GM23338 (cell line): ENCODE results near the gene TSHZ2. TPM values are rescaled to one million over a fixed set of nuclear protein-coding genes. Genes with fewer than 3 reads are reported as not detected.

Experiments used
- ATAC-seq: fragments of 200-7000 bp; cut with Tn5 transposase; 3 replicates; pipeline ENCODE4 v1.9.1; 2020
- DNase-seq: peaks from one replicate; pipeline ENCODE4 v3.0.0-alpha.2; 2015; ENCODE audit warnings: low spot score
- H2AFZ ChIP-seq: fragments of 200-600 bp; sonication (generic); 2 replicates; pipeline ENCODE4 v1.8.0; 2016; ENCODE audit warnings: antibody characterized with exemption, mild to moderate bottlenecking, moderate library complexity
- H3F3A ChIP-seq: fragments of 200-600 bp; sonication (generic); replicated peaks from 2 replicates; pipeline ENCODE4 v1.8.0; 2017; ENCODE audit warnings: antibody characterized with exemption, mixed run types, low read depth
- H3K27ac ChIP-seq: fragments of 200-600 bp; sonication (generic); 2 replicates; pipeline ENCODE4 v1.6.1; 2016; ENCODE audit warnings: low read depth
- H3K27me3 ChIP-seq: fragments of 200-600 bp; sonication (generic); 2 replicates; pipeline ENCODE4 v1.8.0; 2016; ENCODE audit warnings: mild to moderate bottlenecking, mixed run types, moderate library complexity; ENCODE audit not compliant: insufficient read depth
- H3K36me3 ChIP-seq: fragments of 200-600 bp; sonication (generic); 2 replicates; pipeline ENCODE4 v1.8.0; 2016; ENCODE audit warnings: mild to moderate bottlenecking; ENCODE audit not compliant: insufficient read depth
- H3K4me1 ChIP-seq: fragments of 200-600 bp; sonication (generic); 2 replicates; pipeline ENCODE4 v1.8.0; 2016; ENCODE audit warnings: mild to moderate bottlenecking, moderate library complexity; ENCODE audit not compliant: insufficient read depth
- H3K4me2 ChIP-seq: fragments of 200-600 bp; sonication (generic); 2 replicates; pipeline ENCODE4 v1.7.1; 2017; ENCODE audit warnings: mixed run types
- H3K4me3 ChIP-seq: fragments of 200-600 bp; sonication (generic); 2 replicates; pipeline ENCODE4 v1.6.1; 2016; ENCODE audit warnings: mixed run types
- H3K79me2 ChIP-seq: fragments of 200-600 bp; sonication (generic); replicated peaks from 2 replicates; pipeline ENCODE4 v1.8.0; 2017; ENCODE audit warnings: mild to moderate bottlenecking; ENCODE audit not compliant: insufficient read depth
- H3K9me2 ChIP-seq: fragments of 200-600 bp; sonication (generic); 2 replicates; pipeline ENCODE4 v1.8.0; 2017; ENCODE audit not compliant: insufficient read depth
- H4K20me1 ChIP-seq: fragments of 200-600 bp; sonication (generic); replicated peaks from 2 replicates; pipeline ENCODE4 v1.8.0; 2017; ENCODE audit warnings: mild to moderate bottlenecking; ENCODE audit not compliant: insufficient read depth
- H3K27ac Mint-ChIP-seq: 2 replicates; pipeline ENCODE4 v1.8.0; 2020; ENCODE audit warnings: inconsistent platforms, mild to moderate bottlenecking, moderate library complexity, mixed read lengths
- H3K27me3 Mint-ChIP-seq: 3 replicates; pipeline ENCODE4 v1.8.0; 2022; ENCODE audit warnings: low read depth, mild to moderate bottlenecking, moderate library complexity, mixed read lengths, inconsistent platforms; ENCODE audit not compliant: insufficient read depth, poor library complexity
- H3K36me3 Mint-ChIP-seq: 3 replicates; pipeline ENCODE4 v1.8.0; 2021; ENCODE audit warnings: low read depth, mild to moderate bottlenecking, inconsistent platforms, moderate library complexity, mixed read lengths
- H3K4me1 Mint-ChIP-seq: 3 replicates; pipeline ENCODE4 v1.8.0; 2020; ENCODE audit warnings: mild to moderate bottlenecking, inconsistent platforms, mixed read lengths
- H3K4me3 Mint-ChIP-seq: 3 replicates; pipeline ENCODE4 v1.8.0; 2021; ENCODE audit warnings: moderate library complexity, mild to moderate bottlenecking, inconsistent platforms, mixed read lengths
- H3K9me3 Mint-ChIP-seq: 3 replicates; pipeline ENCODE4 v1.8.0; 2020; ENCODE audit warnings: moderate library complexity, mild to moderate bottlenecking, inconsistent platforms, mixed read lengths
- CREB1 ChIP-seq: fragments of 250-450 bp; sonication (Bioruptor Pico); IDR thresholded peaks from 2 replicates; pipeline ENCODE4 v1.5.0; 2020; ENCODE audit warnings: low read depth, mild to moderate bottlenecking, moderate library complexity
- EZH2 ChIP-seq: fragments of 200-600 bp; sonication (generic); IDR thresholded peaks from one replicate; pipeline ENCODE4 v1.8.0; 2017; ENCODE audit warnings: antibody characterized with exemption, mild to moderate bottlenecking, low read depth; ENCODE audit not compliant: unreplicated experiment
- EZH2phosphoT487 ChIP-seq: fragments of 200-600 bp; sonication (generic); IDR thresholded peaks from one replicate; pipeline ENCODE4 v1.8.1; 2018; ENCODE audit warnings: antibody characterized with exemption; ENCODE audit not compliant: unreplicated experiment
- NANOG ChIP-seq: IDR thresholded peaks from 2 replicates; pipeline ENCODE4 v1.6.1; 2016; ENCODE audit warnings: antibody characterized with exemption, borderline replicate concordance
- POLR2AphosphoS5 ChIP-seq: IDR thresholded peaks from 2 replicates; pipeline ENCODE4 v1.6.1; 2016; ENCODE audit warnings: antibody characterized with exemption, low read depth
- STAT1 ChIP-seq: IDR thresholded peaks from one replicate; pipeline ENCODE4 v1.6.1; 2016; ENCODE audit warnings: antibody characterized with exemption; ENCODE audit not compliant: unreplicated experiment
- ZNF114 ChIP-seq: fragments of 250-450 bp; sonication (Bioruptor Pico); IDR thresholded peaks from 2 replicates; pipeline ENCODE4 v1.5.0; 2020; ENCODE audit warnings: mild to moderate bottlenecking, moderate library complexity
- ZNF331 ChIP-seq: fragments of 250-450 bp; sonication (Bioruptor Pico); IDR thresholded peaks from 2 replicates; pipeline ENCODE4 v1.5.0; 2020; ENCODE audit warnings: low read depth, mild to moderate bottlenecking, moderate library complexity
- polyA plus RNA-seq: library from polyadenylated mRNA; unstranded; fragments of >200 nt; fragmentation: Nextera tagmentation; extraction: Ambion mirVana; gene quantifications from 2 replicates; pipeline ENCODE4 v1.2.1, GENCODE V29; 2016
- total RNA-seq: library from RNA; depleted of rRNA; stranded (reverse); fragments of >200 nt; shearing (Covaris generic); gene quantifications from 2 replicates; pipeline ENCODE4 v1.2.3, GENCODE V29; 2014
- TF ChIP-seq, protein P1 (sequence below): IDR thresholded peaks from 2 replicates; pipeline ENCODE4 v1.6.1; 2016; ENCODE audit warnings: antibody characterized with exemption
- TF ChIP-seq, protein P2 (sequence below), 2 experiments: fragments of 200-600 bp in 1 of 2; sonication (generic) in 1 of 2; conservative IDR thresholded peaks; 2 replicates each; pipeline versions ENCODE4 v1.5.1 to v1.6.1; 2016 to 2017; ENCODE audit warnings: antibody characterized with exemption in 2 of 2, low read depth in 2 of 2, mild to moderate bottlenecking in 2 of 2, moderate library complexity in 1 of 2
- TF ChIP-seq, protein P3 (sequence below): fragments of 250-450 bp; sonication (Bioruptor Pico); IDR thresholded peaks from 2 replicates; pipeline ENCODE4 v1.5.0; 2020; ENCODE audit warnings: mild to moderate bottlenecking, moderate library complexity
- TF ChIP-seq, protein P4 (sequence below): IDR thresholded peaks from one replicate; pipeline ENCODE4 v1.6.1; 2018; ENCODE audit warnings: antibody characterized with exemption; ENCODE audit not compliant: unreplicated experiment

The TSHZ2 gene
- total and polyA plus RNA-seq, 2 experiments from 2014 or later: 0.49 to 1.3 TPM

DNA sequence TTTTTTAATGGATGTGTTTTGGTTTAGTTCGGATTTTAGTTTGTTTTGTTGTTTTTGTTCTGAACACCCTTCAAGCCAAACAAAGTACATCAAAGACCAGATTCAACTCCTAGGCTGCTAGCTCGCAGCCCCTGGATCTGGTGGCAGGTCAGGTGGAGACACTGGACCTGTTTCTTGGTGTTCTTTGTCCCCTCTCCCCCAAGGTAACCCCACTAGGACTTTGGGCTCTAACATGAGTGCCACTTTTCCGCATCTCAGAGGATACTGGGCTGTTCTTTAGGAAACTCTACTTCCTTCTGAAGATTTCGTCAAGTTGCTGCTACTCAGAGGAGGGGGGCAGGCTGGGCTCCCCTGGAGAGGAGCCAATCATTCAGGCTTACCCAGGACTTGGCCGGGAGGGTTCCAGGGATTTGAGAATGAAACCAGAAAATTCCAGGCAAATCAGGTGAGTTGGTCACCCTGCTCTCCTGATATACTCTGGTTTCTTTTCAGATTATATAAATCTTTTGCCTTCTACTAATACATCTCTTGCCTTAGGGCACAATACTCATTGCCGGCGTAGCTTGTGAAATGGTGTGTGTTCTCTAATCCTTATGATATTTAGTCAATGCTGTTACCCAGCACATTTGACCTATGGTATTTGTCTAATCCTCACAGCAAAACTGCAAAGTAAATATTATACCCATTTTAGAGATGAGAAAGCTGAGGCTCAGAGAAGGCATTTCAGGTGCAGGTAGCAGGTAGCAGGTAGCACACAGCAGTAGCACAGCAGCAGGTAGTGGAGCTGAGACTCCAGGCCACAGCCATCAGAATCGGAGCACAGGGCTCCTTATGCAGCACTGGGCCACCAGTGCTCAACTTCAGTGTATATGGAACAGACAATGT, 291.6 kb downstream of the TSHZ2 start:
- Histone ChIP-seq H3K27ac (no peak overlapping the region), H3K4me1 (no peaks in the 10 kb centered on the region), H3F3A (no peaks in the 10 kb centered on the region), H3K27me3 (no peaks in the 10 kb centered on the region), H3K4me3 (no peak overlapping the region), H3K4me2 (no peak overlapping the region), H3K36me3 (no peaks in the 10 kb centered on the region), H4K20me1 (no peaks in the 10 kb centered on the region), H3K79me2 (no peaks in the 10 kb centered on the region), H2AFZ (no peak overlapping the region), H3K9me2 (no peaks in the 10 kb centered on the region)
- TF ChIP-seq NANOG (no peak), EZH2 (no peak), ZNF331 (CRISPR knock-in tag) (no peak), STAT1 (no peak), ZNF114 (no peak), EZH2phosphoT487 (no peak), CREB1 (CRISPR knock-in tag) (no peak), POLR2AphosphoS5 (no peak)
- TF ChIP-seq, protein P1, sequence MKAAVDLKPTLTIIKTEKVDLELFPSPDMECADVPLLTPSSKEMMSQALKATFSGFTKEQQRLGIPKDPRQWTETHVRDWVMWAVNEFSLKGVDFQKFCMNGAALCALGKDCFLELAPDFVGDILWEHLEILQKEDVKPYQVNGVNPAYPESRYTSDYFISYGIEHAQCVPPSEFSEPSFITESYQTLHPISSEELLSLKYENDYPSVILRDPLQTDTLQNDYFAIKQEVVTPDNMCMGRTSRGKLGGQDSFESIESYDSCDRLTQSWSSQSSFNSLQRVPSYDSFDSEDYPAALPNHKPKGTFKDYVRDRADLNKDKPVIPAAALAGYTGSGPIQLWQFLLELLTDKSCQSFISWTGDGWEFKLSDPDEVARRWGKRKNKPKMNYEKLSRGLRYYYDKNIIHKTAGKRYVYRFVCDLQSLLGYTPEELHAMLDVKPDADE: no peak
- TF ChIP-seq, protein P2, sequence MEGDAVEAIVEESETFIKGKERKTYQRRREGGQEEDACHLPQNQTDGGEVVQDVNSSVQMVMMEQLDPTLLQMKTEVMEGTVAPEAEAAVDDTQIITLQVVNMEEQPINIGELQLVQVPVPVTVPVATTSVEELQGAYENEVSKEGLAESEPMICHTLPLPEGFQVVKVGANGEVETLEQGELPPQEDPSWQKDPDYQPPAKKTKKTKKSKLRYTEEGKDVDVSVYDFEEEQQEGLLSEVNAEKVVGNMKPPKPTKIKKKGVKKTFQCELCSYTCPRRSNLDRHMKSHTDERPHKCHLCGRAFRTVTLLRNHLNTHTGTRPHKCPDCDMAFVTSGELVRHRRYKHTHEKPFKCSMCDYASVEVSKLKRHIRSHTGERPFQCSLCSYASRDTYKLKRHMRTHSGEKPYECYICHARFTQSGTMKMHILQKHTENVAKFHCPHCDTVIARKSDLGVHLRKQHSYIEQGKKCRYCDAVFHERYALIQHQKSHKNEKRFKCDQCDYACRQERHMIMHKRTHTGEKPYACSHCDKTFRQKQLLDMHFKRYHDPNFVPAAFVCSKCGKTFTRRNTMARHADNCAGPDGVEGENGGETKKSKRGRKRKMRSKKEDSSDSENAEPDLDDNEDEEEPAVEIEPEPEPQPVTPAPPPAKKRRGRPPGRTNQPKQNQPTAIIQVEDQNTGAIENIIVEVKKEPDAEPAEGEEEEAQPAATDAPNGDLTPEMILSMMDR (conservative IDR thresholded peaks at IDR 0.05; ENCODE audit: low read depth in 2 of 2): no peak
- TF ChIP-seq, protein P3, sequence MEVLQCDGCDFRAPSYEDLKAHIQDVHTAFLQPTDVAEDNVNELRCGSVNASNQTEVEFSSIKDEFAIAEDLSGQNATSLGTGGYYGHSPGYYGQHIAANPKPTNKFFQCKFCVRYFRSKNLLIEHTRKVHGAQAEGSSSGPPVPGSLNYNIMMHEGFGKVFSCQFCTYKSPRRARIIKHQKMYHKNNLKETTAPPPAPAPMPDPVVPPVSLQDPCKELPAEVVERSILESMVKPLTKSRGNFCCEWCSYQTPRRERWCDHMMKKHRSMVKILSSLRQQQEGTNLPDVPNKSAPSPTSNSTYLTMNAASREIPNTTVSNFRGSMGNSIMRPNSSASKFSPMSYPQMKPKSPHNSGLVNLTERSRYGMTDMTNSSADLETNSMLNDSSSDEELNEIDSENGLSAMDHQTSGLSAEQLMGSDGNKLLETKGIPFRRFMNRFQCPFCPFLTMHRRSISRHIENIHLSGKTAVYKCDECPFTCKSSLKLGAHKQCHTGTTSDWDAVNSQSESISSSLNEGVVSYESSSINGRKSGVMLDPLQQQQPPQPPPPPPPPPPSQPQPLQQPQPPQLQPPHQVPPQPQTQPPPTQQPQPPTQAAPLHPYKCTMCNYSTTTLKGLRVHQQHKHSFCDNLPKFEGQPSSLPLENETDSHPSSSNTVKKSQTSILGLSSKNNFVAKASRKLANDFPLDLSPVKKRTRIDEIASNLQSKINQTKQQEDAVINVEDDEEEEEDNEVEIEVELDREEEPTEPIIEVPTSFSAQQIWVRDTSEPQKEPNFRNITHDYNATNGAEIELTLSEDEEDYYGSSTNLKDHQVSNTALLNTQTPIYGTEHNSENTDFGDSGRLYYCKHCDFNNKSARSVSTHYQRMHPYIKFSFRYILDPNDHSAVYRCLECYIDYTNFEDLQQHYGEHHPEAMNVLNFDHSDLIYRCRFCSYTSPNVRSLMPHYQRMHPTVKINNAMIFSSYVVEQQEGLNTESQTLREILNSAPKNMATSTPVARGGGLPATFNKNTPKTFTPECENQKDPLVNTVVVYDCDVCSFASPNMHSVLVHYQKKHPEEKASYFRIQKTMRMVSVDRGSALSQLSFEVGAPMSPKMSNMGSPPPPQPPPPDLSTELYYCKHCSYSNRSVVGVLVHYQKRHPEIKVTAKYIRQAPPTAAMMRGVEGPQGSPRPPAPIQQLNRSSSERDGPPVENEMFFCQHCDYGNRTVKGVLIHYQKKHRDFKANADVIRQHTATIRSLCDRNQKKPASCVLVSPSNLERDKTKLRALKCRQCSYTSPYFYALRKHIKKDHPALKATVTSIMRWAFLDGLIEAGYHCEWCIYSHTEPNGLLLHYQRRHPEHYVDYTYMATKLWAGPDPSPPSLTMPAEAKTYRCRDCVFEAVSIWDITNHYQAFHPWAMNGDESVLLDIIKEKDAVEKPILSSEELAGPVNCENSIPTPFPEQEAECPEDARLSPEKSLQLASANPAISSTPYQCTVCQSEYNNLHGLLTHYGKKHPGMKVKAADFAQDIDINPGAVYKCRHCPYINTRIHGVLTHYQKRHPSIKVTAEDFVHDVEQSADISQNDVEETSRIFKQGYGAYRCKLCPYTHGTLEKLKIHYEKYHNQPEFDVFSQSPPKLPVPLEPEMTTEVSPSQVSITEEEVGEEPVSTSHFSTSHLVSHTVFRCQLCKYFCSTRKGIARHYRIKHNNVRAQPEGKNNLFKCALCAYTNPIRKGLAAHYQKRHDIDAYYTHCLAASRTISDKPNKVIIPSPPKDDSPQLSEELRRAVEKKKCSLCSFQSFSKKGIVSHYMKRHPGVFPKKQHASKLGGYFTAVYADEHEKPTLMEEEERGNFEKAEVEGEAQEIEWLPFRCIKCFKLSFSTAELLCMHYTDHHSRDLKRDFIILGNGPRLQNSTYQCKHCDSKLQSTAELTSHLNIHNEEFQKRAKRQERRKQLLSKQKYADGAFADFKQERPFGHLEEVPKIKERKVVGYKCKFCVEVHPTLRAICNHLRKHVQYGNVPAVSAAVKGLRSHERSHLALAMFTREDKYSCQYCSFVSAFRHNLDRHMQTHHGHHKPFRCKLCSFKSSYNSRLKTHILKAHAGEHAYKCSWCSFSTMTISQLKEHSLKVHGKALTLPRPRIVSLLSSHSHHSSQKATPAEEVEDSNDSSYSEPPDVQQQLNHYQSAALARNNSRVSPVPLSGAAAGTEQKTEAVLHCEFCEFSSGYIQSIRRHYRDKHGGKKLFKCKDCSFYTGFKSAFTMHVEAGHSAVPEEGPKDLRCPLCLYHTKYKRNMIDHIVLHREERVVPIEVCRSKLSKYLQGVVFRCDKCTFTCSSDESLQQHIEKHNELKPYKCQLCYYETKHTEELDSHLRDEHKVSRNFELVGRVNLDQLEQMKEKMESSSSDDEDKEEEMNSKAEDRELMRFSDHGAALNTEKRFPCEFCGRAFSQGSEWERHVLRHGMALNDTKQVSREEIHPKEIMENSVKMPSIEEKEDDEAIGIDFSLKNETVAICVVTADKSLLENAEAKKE: no peak
- TF ChIP-seq, protein P4, sequence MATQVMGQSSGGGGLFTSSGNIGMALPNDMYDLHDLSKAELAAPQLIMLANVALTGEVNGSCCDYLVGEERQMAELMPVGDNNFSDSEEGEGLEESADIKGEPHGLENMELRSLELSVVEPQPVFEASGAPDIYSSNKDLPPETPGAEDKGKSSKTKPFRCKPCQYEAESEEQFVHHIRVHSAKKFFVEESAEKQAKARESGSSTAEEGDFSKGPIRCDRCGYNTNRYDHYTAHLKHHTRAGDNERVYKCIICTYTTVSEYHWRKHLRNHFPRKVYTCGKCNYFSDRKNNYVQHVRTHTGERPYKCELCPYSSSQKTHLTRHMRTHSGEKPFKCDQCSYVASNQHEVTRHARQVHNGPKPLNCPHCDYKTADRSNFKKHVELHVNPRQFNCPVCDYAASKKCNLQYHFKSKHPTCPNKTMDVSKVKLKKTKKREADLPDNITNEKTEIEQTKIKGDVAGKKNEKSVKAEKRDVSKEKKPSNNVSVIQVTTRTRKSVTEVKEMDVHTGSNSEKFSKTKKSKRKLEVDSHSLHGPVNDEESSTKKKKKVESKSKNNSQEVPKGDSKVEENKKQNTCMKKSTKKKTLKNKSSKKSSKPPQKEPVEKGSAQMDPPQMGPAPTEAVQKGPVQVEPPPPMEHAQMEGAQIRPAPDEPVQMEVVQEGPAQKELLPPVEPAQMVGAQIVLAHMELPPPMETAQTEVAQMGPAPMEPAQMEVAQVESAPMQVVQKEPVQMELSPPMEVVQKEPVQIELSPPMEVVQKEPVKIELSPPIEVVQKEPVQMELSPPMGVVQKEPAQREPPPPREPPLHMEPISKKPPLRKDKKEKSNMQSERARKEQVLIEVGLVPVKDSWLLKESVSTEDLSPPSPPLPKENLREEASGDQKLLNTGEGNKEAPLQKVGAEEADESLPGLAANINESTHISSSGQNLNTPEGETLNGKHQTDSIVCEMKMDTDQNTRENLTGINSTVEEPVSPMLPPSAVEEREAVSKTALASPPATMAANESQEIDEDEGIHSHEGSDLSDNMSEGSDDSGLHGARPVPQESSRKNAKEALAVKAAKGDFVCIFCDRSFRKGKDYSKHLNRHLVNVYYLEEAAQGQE: no peak
- ATAC-seq (no peak), DNase-seq (no peak)
- Mint-ChIP-seq H3K4me3 (no peak overlapping the region), H3K4me1 (peaks cover 16% of the 10 kb centered on the region), H3K36me3 (no peaks in the 10 kb centered on the region), H3K9me3 (no peaks in the 10 kb centered on the region; the same call in 2 of the 3 replicates), H3K27me3 (no peaks in the 10 kb centered on the region), H3K27ac (no peak overlapping the region)
